Stimulated activated CD8-positive, alpha-beta memory T cell treated with anti-CD3 and anti-CD28 coated beads, Interleukin-15, amount 100 ng/mL, for 1 hour (primary cell): ENCODE data around the gene FRY.

ENCODE experiments used
- DNase-seq: peaks from one replicate; pipeline ENCODE4 v3.0.0-alpha.2; 2020; ENCODE audit warnings: low read depth

The FRY gene

GRCh38 chr13:32134241-32135055, 102.9 kb downstream of the FRY start:
- DNase-seq = no peak

- DNase-seq = no peak
These were observed 103.4 kb downstream of the FRY start for GRCh38 chr13:32135056-32135390.

- no peak for DNase-seq
These were observed 104.1 kb downstream of the FRY start for GRCh38 chr13:32135655-32136054.

- no peak for DNase-seq
These were observed 104.5 kb downstream of the FRY start for GRCh38 chr13:32136061-32136460.

GRCh38 chr13:32136716-32137115, 105.1 kb downstream of the FRY start:
- no peak for DNase-seq

- DNase-seq = no peak
These were observed 107.7 kb downstream of the FRY start for GRCh38 chr13:32139251-32139650.

GRCh38 chr13:32140109-32140508, 108.5 kb downstream of the FRY start:
- DNase-seq = no peak

- no peak for DNase-seq
These were observed 109.9 kb downstream of the FRY start for GRCh38 chr13:32141462-32141861.

GRCh38 chr13:32142115-32142514, 110.5 kb downstream of the FRY start:
- no peak for DNase-seq

- no peak for DNase-seq
These were observed 111.4 kb downstream of the FRY start for GRCh38 chr13:32142956-32143375.

- DNase-seq = no peak
These were observed 115.6 kb downstream of the FRY start for GRCh38 chr13:32147193-32147592.

- DNase-seq = no peak
These were observed 116.4 kb downstream of the FRY start for GRCh38 chr13:32147976-32148375.

GRCh38 chr13:32150239-32150638, 118.7 kb downstream of the FRY start:
- DNase-seq = no peak

GRCh38 chr13:32150794-32151193, 119.2 kb downstream of the FRY start:
- DNase-seq = no peak

- no peak for DNase-seq
These were observed 119.7 kb downstream of the FRY start for GRCh38 chr13:32151240-32151639.

GRCh38 chr13:32153056-32153455, 121.5 kb downstream of the FRY start:
- no peak for DNase-seq

GRCh38 chr13:32159137-32159869, 127.7 kb downstream of the FRY start:
- no peak for DNase-seq

- no peak for DNase-seq
These were observed 130.9 kb downstream of the FRY start for GRCh38 chr13:32162395-32163005.

- DNase-seq = no peak
These were observed 133.2 kb downstream of the FRY start for GRCh38 chr13:32164622-32165268.

- DNase-seq = no peak
These were observed 134.2 kb downstream of the FRY start for GRCh38 chr13:32165796-32166195.

GRCh38 chr13:32168131-32168530, 136.6 kb downstream of the FRY start:
- no peak for DNase-seq

GRCh38 chr13:32170841-32171240, 139.3 kb downstream of the FRY start:
- no peak for DNase-seq

GRCh38 chr13:32173881-32174280, 142.3 kb downstream of the FRY start:
- DNase-seq = no peak
